Measurements from ENCODE around the gene NTSR1.

The NTSR1 gene

GRCh38 chr20:62737271-62737811 lies 28.7 kb downstream of the NTSR1 start:
- in situ Hi-C loops (cut with MboI; ENCODE audit: low sequenced_read_pairs), result no loop called here

- in situ Hi-C loops (cut with MboI; ENCODE audit: low sequenced_read_pairs), result no loop called here
These were observed 29.6 kb downstream of the NTSR1 start for GRCh38 chr20:62738025-62738881.

GRCh38 chr20:62739067-62739466 lies 30.4 kb downstream of the NTSR1 start:
- in situ Hi-C loops (cut with MboI; ENCODE audit: low sequenced_read_pairs), result no loop called here

GRCh38 chr20:62739581-62740285 lies 31.1 kb downstream of the NTSR1 start:
- in situ Hi-C loops (cut with MboI; ENCODE audit: low sequenced_read_pairs), result no loop called here

GRCh38 chr20:62740286-62741141 lies 31.9 kb downstream of the NTSR1 start:
- in situ Hi-C loops (cut with MboI; ENCODE audit: low sequenced_read_pairs), result no loop called here

- in situ Hi-C loops (cut with MboI; ENCODE audit: low sequenced_read_pairs), result no loop called here
These were observed 32.6 kb downstream of the NTSR1 start for GRCh38 chr20:62741191-62741691.

- in situ Hi-C loops (cut with MboI; ENCODE audit: low sequenced_read_pairs), result no loop called here
These were observed 33.3 kb downstream of the NTSR1 start for GRCh38 chr20:62741701-62742491.

GRCh38 chr20:62742550-62742949 lies 33.9 kb downstream of the NTSR1 start:
- in situ Hi-C loops (cut with MboI; ENCODE audit: low sequenced_read_pairs), result no loop called here

GRCh38 chr20:62742979-62743776 lies 34.5 kb downstream of the NTSR1 start:
- in situ Hi-C loops (cut with MboI; ENCODE audit: low sequenced_read_pairs), result no loop called here

GRCh38 chr20:62743777-62744317 lies 35.2 kb downstream of the NTSR1 start:
- in situ Hi-C loops (cut with MboI; ENCODE audit: low sequenced_read_pairs), result no loop called here

GRCh38 chr20:62744741-62745191 lies 36.1 kb downstream of the NTSR1 start:
- in situ Hi-C loops (cut with MboI; ENCODE audit: low sequenced_read_pairs), result no loop called here

- in situ Hi-C loops (cut with MboI; ENCODE audit: low sequenced_read_pairs), result no loop called here
These were observed 36.8 kb downstream of the NTSR1 start for GRCh38 chr20:62745279-62745951.

GRCh38 chr20:62745952-62746288 lies 37.3 kb downstream of the NTSR1 start:
- in situ Hi-C loops (cut with MboI; ENCODE audit: low sequenced_read_pairs), result no loop called here

GRCh38 chr20:62748311-62748710 lies 39.7 kb downstream of the NTSR1 start:
- in situ Hi-C loops (cut with MboI; ENCODE audit: low sequenced_read_pairs), result no loop called here

GRCh38 chr20:62749851-62750445 lies 41.3 kb downstream of the NTSR1 start:
- in situ Hi-C loops (cut with MboI; ENCODE audit: low sequenced_read_pairs), result no loop called here

GRCh38 chr20:62751551-62752150 lies 43.0 kb downstream of the NTSR1 start:
- in situ Hi-C loops (cut with MboI; ENCODE audit: low sequenced_read_pairs), result no loop called here

GRCh38 chr20:62752181-62752670 lies 43.6 kb downstream of the NTSR1 start:
- in situ Hi-C loops (cut with MboI; ENCODE audit: low sequenced_read_pairs), result no loop called here
